H1 (cell line): ENCODE results near the gene TSPAN3. TPM values are rescaled to one million over a fixed set of nuclear protein-coding genes. Genes with fewer than 3 reads are reported as not detected.

Source experiments
- CHD7 ChIP-seq: fragments of 300-600 bp; sonication (generic); IDR thresholded peaks from 2 replicates; pipeline ENCODE4 v1.7.1; 2012; ENCODE audit warnings: low read length, moderate library complexity, mild to moderate bottlenecking, inconsistent platforms; ENCODE audit not compliant: insufficient replicate concordance
- RXRA ChIP-seq: IDR thresholded peaks from 2 replicates; pipeline ENCODE4 v1.6.1; 2011; ENCODE audit warnings: low read depth, mild to moderate bottlenecking, low read length, moderate library complexity; ENCODE audit not compliant: insufficient read depth
- polyA plus RNA-seq, 7 experiments: library from polyadenylated mRNA; depleted of rRNA in 3 of 7; stranded (reverse) in 5 of 7; unstranded in 2 of 7; fragments of >200 nt in 5 of 7; fragments of 200-250 nt in 2 of 7; gene quantifications; 1 replicate in 5 of 7; 2 replicates in 1 of 7; 4 replicates in 1 of 7; pipeline versions ENCODE4 v1.2.1 to v1.2.3, GENCODE V29; 2011 to 2013; ENCODE audit warnings: missing spikeins in 2 of 7, mixed read lengths in 2 of 7
- total RNA-seq: library from RNA; stranded (reverse); fragmentation: NEBNext Ultra II Directional; extraction: Animal tissue kit (Norgen Biotek cat#: 25700); gene quantifications from 2 replicates; pipeline ENCODE4 v1.2.1, GENCODE V29; 2021

The TSPAN3 gene
- total and polyA plus RNA-seq, 2 of the 8 experiments (the other 6 are each of a cell fraction or from before 2014, with no cell fraction given) = 107 to 238 TPM

- TF ChIP-seq CHD7 = no peak
- no peak for TF ChIP-seq RXRA
These were observed 37.5 kb downstream of the TSPAN3 start (continued) for GRCh38 chr15:77033417-77033728.
